ENCODE data around the gene GAL3ST3.
"Not testable (repeated sequence)": the region's sequence is repeated elsewhere in the genome, so short reads cannot be mapped to it uniquely, and the experiment has no call there.

The GAL3ST3 gene, protein sequence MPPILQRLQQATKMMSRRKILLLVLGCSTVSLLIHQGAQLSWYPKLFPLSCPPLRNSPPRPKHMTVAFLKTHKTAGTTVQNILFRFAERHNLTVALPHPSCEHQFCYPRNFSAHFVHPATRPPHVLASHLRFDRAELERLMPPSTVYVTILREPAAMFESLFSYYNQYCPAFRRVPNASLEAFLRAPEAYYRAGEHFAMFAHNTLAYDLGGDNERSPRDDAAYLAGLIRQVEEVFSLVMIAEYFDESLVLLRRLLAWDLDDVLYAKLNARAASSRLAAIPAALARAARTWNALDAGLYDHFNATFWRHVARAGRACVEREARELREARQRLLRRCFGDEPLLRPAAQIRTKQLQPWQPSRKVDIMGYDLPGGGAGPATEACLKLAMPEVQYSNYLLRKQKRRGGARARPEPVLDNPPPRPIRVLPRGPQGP

DNA sequence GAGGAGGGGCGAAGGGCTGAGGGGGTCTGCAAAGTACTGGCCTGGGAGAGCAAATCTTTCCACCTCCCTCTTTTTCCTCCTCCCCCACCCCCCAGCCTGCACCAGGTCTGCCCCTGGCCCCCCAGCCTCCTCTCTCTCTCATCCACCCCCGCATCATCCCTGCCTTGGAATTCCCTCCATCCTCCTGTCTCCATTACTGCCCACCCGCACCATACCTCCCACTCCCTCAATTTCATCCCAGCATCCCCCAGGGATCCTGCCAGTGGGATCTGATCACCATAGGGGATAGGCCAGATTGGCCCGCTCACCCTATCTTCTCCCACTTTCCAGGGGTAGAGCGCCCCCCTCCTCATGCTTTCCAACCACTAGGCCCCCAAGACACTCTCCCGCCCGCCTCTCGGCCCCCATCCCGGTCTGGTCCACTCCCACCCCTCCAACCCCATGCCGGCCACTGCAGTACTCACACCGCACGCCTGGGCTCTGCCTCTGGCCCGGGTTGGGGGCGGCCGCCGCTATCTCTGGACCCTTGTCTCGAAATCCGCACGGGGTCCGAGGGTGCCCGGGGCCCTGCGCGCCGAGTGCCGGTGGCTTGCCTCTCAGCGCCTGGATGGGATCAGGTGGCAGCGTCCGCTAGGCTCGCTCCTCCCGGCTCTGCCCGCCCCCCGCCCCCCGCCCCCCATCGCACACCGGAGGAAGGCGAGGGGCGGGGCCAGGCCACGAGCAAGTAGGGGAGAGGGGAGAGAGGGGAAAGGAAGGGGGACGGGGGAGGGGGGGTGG is at the start of gene GAL3ST3:
GAL3ST3 (minus strand) TSS at position 615 of the 777 bp plus-strand sequence. CDS start 3,746 bp downstream, outside the sequence.
- DNase-seq, result no peak

GRCh38 chr11:66092125-66092524 is 43.2 kb upstream of the GAL3ST3 start:
- DNase-seq, result not testable (repeated sequence)

DNA sequence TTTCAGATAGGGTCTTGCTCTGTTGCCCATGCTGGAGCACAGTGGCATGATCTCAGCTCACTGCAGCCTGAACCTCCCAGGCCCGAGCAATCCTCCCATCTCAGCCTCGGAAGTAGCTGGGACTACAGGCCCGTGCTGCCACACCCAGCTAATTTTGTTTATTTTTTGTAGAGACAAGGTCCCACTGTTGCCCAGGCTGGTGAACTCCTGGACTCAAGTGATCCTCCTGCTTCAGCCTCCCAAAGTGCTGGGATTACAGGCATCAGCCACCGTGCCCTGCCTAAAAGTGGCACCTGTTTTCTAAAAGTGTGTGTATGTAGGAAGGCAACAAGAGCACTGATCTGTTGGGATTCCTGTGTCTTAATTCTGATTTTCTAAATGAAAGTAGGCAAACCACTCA is 41.3 kb upstream of the GAL3ST3 start:
- DNase-seq, result no peak

GRCh38 chr11:66089067-66089466 is 40.1 kb upstream of the GAL3ST3 start:
- DNase-seq, result no peak

GRCh38 chr11:66087148-66087908 is 38.4 kb upstream of the GAL3ST3 start:
- DNase-seq, result no peak

DNA sequence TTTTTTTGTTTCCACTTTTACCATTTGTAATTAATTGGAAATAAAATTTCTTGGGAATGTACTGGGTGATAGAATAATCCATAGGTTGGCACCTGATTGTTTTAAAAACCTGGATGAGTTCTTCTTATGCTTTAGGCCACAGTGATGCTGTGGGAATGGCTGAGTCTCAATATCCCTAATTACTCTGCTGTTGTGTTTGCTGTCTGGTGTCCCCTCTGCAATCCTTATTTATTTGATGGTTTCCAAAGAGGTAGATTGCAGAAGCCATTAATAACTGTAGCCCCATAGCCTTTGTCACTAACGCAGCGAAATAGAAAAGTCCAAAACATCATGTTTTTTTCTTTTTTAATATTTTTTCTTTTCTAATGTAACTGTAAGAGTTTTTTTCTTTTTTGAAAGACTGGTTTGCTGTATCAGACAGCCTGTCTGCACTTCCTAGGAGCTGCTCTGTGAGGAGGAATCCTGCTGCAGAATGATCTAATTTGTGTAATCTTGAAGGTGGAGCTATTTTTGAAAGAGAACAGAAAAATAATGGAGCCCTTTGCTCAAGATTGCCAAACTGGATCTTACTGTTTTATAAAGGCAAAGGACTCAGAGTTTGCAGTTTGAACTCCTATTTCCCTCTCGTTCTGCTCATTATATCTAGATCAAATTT is 36.0 kb upstream of the GAL3ST3 start:
- no peak for DNase-seq

DNA sequence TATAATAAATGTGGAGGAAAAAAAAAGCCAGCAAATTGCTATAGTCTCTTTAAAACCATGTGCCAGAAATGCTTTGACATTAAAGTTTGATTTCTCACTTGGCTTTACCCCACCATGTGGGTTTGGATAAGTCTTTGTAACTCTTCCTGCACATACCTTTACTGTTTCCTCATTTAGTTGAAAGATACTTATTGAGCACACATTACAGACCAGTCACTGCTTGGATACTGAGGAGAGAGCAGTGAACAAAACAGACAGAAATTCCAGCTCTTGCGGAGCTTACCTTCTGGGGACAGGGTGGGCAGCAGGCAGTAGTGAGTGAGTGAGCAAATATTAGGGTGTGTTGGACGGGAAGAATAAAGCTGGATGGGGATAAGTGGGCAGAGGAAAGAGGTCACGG is 34.8 kb upstream of the GAL3ST3 start:
- no peak for DNase-seq

DNA sequence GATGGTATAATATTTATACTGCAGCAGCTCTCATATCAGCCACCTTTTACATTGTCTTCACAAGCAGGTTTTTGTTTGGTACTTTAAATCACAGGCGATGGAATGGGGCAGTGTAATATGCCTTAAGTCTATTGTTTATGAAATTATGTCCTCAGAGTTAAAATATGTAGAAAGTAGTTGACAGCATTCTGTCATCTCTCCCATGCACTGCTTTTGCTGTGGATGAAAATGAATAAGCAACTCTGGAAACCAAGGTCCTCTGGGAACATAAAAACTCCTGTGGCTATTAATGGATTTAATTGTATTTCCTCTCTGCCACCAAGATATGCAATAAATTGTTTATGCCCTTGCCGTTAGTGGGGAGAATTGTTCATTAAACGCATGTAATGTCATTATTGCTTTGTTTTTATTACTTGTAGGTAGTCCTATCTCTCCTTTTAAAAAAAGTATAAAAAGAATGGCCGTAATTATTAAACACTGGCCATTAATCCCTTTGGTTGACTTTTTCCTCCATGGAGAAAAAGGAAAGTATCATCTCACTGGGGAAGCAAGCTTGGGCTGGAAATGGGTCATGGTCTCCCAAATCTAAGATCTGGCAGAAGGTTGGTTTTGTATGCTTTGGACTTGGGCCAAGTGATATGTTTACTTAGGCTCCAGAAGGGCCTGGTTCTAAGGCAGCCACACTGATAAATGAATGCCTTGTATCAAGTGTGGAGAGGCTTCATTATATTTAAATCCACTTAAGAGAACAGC is 34.2 kb upstream of the GAL3ST3 start:
- DNase-seq, result peak; percentile 70

GRCh38 chr11:66081505-66081904 is 32.5 kb upstream of the GAL3ST3 start:
- peak; percentile 8 for DNase-seq

DNA sequence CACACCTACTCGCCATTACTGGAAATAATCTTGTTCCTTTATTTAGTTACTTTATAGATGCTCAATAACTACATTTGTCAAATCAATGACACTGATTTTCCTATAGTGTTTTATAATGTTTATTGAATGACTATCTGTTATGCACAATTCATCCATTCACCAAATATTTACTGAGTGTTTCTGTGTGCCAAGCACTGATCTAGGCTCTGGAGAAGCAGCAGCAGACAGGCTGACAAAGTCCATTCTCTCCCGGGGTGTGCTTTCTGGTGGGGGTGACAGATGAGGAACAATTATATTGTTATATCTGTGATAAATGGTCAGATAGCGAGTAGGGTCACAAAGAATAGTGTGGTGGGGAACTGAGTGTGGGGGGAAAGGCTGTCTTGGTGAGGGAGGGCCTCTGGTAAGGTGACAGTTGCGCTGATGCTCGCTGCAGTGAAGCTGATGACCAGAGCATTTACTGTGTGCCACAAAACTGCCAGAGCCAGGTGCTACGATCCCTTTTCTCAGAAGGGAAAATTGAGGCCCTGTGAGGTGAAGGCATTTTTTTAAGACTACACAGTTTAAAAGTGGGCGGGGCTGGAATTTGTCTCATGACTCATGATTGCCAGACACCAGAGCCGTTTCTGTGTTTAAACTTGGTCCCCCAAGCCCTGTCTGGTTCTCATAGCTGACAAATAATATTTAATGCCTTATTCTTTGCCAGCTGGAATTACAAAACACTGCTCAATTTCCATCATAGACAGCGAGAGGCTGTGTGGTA is 31.3 kb upstream of the GAL3ST3 start:
- no peak for DNase-seq

- DNase-seq, result not testable (repeated sequence)
Observed at GRCh38 chr11:66078949-66079348, 30.0 kb upstream of the GAL3ST3 start.

DNA sequence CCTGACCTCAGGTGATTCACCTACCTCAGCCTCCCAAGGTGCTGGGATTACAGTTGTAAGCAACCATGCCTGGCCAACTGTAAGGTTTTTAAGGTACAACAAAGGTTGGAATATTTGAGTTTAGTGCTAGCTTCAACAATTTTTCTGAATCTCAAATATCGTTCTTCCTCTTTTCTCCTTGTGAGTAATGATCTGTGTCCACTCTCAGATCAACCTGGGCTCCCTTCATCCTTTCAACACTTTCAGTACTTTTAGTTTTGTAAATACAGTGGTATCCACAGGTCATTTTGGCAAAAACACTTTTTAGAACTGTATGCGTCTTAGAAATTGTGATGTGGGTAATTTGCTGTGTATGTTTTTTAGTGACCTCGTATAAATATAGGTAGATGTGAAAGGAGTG is 29.0 kb upstream of the GAL3ST3 start:
- no peak for DNase-seq

- DNase-seq, result no peak
Observed at GRCh38 chr11:66076561-66076960, 27.6 kb upstream of the GAL3ST3 start.

DNA sequence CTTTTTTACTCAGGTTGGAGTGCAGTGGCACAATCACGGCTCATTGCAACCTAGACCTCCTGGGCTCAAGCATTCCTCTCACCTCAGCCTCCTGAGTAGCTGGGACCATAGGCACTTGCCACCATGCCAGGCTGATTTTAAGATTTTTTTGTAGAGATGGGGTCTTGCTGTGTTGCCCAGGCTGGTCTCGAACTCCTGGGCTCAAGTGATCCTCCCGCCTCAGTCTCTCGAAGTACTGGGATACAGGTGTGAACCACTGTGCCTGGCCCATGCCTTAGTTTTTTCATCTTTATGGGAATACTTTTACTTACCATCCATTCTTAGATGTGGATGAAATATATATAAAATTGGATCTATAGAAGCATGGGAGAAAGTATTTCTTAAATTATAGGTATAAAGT is 26.3 kb upstream of the GAL3ST3 start:
- no peak for DNase-seq

- DNase-seq, result no peak
Observed at GRCh38 chr11:66073669-66074068, 24.7 kb upstream of the GAL3ST3 start.

GRCh38 chr11:66072518-66072917 is 23.6 kb upstream of the GAL3ST3 start:
- DNase-seq, result no peak

DNA sequence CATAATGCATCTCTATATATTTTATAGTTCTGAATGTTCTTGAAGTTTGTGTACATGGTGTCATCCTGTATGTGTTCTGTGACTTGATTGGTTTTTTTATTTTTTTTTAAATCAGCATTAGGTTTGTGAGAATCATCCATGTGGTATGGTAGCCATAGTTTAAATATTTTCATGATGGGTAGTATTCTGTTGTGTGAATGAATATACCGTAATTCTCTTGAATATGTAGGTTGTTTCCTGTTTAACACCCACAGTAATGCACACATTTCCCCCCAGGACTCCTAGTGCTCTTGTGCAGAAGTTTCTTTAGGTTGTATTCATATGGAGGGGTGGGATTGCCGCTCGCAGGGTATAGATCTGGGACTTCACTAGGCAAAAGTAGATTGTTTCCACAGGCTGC is 23.1 kb upstream of the GAL3ST3 start:
- DNase-seq, result no peak

- DNase-seq, result no peak
Observed at GRCh38 chr11:66071381-66071801, 22.4 kb upstream of the GAL3ST3 start.

DNA sequence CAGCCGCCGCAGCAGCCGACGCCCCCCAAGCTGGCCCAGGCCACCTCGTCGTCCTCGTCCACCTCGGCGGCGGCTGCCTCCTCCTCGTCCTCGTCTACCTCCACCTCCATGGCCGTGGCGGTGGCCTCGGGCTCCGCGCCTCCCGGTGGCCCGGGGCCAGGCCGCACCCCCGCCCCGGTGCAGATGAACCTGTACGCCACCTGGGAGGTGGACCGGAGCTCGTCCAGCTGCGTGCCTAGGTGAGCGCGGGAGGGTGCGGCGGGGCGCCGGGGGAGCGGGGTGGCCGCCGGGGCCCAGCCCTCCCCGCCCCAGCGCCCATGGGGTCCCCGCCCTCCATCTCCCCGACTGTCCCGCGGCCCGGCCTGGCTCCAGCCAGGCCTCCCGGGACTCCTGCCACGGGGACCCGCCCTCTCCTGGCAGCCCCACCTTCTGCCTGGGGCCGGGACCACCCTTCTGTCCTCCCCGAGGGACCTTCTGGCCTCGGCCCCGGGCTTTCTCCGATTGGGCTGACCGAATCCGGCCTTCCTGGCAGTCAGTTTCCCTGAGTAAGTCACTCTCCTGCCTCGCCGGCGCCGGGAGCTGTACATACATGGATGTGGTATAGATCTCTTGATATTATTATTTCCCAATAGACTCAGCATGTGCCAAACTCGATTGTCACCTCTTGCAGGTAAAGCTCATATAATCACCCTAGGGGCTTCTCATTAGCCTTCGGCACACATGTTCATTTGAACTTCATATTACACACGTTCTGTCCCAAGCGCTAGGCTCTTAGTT is 21.8 kb upstream of the GAL3ST3 start:
- peak; percentile 18 for DNase-seq
